ENCODE measurements around the gene VAV3.
A peak's percentile ranks its signal among the peaks of the same experiment; 100 is the strongest.
"Not testable (repeated sequence)": the region's sequence is repeated elsewhere in the genome, so short reads cannot be mapped to it uniquely, and the experiment has no call there.

Gene VAV3

DNA sequence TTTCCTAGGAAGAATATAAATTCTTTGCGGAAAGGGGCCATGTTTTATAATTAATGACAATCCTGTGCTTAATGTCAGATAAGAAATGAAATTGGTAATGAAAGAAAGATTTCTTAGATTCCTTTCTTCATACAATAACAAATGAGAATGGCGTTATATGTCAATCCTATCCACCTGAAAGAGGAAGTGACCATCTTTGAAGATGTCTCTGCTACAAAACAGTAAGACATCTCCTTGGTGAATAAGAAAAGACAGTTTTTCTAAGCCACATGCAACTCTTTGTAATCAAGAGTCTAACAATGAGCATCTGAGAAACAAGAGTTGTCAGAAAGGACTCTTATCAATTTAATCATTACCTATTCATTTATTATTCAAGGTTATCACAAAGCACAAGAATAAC lies 286.0 kb downstream of the VAV3 start:
- no peak for DNase-seq

DNA sequence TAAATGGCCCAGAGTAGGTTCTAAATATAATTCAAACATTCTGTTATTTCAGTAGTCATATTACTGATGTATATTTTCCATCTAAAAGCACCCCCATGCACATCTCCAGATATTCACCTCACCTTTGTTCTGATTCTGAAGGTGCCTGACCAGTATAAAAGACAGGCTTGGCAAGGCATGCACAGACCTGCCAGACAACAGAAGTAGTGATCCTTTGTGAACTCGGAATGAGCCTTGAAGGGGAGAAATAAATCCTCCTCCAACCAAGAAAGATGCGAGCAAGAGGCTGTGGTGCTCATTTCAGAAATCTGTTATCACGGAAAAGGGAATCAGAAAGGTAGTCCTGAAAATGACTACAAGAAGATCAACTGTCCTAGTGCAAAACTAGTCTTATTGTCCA lies 287.3 kb downstream of the VAV3 start:
- no peak for DNase-seq

DNA sequence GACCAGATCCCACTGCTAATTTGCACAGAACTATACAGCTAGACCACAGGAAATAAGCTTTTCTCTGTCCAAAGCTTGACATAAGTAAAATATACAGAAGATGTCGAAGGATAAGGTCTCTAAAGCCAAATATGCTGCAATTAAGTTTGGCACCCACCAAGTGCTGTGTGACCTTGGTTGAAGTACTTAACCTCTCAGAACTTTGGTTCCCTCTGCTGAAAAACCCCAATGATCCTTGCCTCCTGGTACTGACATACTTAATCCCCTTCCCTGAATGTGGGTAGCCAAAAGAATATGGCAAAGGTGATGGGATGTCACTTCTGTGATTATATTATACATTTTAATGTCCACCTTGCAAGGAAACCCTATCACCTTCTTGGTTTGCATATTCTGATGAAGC lies 290.5 kb downstream of the VAV3 start:
- no peak for DNase-seq

DNA sequence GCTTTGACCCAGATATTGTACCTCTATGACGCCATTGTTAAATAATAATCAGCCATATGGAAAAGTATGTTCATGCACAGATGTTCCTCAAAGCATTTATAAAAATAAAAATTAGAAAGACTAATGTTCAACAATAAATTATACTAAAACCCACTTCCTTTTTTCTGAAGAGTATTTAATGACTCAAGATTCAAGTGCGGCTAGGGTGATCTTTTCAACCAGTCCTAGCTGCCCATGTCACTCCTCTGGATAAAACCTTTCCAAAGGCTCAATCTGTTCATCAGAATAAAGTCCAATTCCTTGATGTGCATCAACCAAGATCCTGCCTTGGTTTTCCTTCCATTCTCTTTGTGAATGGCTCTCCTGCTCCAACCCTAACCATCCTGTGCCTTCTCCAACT lies 292.0 kb downstream of the VAV3 start:
- DNase-seq, result no peak

DNA sequence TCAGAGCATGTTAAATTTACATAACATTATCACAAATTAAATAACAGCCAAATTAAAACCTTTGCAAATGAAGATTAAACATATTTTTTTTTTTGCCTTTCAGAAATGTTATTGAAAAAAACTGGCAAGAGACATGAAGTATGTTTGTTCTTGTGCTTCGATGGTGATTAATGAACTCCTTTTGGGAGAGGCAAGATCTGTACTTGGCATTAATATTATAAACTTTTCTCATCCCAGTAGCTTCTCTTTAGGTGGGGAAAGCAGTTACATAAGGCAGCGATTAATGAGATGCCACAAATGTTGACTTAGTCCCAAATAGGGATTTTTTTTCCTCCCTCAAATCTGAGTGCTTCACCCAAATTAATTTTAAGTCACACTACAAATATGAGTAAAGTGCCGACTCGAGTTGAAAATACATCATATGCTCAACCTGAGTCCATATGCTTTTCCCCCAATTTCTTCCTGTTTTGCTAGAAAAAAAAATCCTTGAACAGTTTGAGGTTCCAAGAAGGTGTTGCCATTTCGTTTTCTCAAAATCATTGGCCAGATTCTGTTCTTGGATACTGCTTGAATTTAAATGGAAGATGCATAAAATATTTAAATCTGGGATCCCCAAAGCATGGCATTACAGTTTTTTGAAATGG lies 294.5 kb downstream of the VAV3 start:
- no peak for DNase-seq

DNA sequence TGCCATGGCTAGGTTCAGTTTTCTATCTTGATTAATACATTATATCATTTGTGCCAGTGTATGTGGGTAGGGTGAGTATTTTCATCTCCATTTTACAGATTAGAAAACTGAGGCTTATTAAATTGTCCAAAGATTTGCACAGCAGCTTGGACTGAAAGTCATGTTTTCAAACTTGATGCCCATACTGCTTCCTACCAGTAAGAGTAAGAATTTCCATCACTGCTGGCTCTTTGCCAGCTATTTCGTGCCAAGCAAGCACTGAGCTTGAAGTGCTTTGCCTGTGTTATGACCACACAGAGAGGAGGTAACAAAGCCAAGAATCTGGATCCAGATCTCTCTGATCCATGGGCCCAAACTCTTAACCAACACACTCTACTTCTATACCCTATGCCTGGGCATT lies 295.0 kb downstream of the VAV3 start:
- DNase-seq, result peak; percentile 50

DNA sequence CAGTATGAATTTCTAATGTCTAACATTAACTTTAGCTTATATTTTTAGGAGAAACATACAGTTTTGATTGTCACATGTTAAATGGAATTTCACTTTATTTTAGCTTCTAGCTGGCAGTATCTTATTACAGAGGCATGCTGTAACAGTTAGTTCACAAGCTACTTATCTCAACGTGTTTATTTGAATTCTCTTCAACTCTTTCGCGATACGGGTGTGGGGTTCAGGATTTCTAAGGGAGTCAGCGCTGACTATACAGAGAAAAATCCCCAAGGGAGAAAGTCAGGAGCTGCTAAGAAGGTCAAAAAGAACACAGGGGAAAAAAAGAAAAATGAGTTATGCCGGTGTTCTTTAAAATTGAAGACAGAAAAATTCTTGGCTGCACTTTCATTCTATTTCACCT lies 296.2 kb downstream of the VAV3 start:
- no peak for DNase-seq

DNA sequence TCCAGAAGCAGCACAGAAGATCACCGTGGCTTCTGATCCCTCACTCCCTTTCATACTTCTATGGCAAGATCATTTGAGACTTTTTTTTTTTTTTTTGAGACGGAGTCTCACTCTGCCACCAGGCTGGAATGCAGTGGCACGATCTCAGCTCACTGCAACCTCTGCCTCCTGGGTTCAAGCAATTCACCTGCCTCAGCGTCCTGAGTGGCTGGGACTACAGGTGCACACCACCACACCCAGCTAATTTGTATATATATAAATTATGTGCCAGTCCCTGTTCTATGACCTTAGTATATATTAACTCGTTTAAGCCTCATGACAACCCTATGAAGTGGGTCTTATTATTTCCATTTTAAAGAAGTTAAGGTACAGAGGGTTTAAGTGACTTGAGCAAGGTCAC lies 298.5 kb downstream of the VAV3 start:
- DNase-seq, result no peak

DNA sequence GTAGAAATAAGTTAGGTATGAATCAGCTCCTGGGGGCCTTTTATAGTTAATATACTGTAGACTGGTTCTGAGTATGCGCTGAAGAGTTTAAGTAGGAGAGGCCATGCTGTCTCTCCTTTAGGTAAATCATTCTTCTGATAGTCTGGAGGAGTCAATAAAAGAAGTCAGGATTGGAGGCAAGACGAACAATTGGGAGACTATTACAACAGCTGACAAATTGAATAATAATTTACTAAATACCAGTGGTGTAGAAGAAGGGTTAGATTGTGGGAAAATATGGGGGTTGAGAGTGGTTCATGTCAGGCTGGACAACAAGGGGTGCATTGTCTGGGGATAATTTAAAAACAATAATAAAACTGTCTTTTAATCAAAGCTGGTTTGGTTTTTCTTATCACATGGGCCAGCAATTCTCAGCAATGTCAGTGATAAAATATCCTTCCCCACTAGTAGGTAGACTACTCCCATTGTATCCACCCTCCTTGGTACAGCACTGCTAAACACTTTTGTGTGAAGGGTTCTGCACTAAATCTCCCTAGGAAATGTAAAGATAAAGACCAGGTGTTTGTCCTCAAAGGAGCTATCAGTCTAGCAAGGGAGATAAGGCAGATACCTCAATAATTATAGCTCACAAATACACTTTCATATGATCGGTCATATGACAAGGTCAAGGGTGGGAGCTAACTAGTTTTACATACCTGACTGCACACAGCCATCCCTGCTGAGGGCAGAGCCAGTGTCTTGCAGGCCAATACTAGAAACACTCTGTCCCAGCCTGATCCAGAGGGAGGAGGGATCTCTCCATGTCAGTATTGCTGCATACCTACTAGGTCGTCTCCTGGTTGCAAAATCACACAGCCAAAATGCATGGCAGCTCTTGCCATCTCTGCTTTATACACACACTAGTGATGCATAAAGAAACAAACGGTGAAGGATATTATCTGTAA lies 299.7 kb downstream of the VAV3 start:
- DNase-seq, result no peak

DNA sequence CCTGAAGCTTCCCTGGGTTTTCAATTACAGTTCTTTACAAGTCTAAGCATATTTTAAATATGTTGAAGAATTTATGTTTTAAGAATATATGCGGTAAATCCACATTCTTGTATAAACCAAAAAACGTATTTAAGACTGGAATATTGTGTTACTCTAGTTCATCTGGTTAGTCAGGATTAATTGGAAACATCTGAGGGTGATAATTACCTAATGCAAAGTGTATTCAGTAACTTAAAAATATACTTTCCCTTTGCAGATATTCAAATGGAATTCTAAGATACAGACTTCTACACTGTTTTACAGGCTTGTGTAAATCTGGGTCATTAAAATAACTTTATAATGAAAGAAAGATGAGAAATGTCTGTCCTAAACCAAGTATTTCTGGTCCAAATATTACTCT lies 302.0 kb downstream of the VAV3 start:
- no peak for DNase-seq

DNA sequence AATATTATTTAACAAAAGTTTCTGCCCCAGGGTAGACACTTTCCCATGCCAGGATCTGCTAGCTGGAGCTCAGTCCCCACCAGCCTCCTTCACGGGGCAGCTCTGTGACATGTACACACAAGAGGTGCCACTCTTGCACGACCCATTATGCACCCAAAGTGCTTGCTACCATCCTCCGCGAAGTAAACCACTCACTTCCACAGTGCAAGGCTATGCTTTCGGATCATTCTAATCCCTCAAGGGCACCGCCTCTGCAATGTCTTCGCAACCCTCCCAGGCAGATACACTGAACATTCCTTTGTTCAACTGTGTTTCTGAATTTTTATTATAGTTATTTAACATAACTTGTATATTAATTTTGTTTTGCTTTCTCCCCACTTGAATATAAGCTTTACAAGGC lies 303.8 kb downstream of the VAV3 start:
- no peak for DNase-seq

DNA sequence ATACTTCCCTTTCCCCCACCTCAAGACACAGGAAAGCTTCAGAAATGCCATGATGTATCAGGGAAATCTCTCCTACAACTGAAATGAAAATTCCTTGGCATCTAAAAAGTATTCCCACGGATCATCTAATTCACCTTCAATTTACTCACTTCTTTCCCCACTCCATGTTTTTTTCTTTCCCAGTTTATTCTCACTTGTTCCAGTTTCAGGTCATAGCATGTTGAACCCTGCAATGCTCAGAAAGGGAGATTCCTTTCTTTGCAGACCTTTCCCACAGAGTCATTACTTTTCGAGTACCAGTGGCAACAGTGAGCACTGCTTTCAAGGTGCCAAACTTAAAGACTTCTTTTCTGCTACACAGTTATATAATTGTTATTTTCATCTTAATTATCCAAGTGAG lies 305.0 kb downstream of the VAV3 start:
- no peak for DNase-seq

DNA sequence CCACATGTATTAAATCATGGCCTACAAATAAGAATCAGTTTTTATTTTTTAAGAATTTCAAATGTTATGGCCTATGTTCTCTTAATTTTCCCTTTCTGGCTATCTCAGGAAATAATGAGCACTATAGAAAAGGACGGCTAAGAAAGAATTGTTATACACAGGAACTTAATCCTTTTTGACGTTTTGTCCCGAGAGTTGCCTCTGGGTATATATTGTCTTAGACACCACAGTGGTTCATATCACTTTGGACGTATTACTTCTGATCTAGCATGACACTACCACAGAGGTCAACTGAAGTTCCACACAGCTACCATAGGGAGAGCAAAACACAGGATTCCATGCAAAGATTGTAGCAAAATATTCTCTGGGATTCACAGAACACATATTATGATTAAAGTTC lies 307.6 kb downstream of the VAV3 start:
- DNase-seq, result no peak

DNA sequence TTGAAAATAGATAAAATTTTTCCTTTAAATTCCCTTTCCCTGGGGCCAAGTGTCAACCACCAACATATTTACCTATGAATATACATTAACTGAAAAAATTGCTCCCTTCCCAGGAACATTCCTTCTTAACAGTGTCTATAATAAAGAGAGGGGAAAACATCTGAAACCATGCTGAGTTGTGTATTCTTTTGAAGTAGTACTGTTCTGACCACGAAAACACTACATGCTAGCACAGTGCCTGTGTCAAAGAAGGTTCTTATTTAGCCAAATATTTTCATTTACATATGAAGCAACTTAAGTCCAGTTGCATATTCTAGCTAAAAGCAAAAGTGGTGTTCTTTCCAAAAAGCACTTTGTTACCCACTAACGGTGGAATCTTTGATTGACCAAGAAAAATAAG lies 311.2 kb downstream of the VAV3 start:
- DNase-seq, result no peak

DNA sequence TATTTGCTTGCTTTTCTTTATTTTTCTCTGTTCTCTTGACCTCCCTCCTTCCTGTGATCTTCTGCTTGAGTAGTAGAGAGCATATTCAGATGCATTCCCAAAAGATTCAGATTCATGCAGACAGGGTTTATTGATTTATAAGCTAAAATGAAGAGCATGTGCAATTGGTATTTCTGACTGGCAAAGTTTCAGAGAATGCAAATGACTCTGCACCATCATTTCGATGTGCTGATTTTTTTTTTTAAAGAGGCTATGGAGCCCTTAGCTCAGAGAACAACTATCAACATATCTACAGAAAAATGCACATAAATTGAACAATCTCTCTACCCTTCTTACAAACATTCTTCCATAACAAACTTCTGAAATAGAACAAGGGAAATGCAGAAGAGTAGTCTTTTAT lies 312.0 kb downstream of the VAV3 start:
- no peak for DNase-seq

DNA sequence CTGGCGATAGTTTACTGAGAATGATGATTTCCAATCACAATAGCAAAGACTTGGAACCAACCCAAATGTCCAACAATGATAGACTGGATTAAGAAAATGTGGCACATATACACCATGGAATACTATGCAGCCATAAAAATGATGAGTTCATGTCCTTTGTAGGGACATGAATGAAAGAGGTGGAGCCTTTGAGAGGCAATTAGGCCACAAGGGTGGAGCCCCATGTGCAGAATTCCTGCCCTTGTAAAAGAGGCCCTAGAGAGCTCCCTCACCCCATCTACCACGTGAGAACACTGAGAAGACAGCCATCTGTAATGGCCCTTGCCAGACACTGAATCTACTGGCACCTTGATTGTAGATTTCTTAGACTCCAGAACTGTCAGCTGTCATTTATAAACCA lies 314.2 kb downstream of the VAV3 start:
- DNase-seq, result not testable (repeated sequence)

DNA sequence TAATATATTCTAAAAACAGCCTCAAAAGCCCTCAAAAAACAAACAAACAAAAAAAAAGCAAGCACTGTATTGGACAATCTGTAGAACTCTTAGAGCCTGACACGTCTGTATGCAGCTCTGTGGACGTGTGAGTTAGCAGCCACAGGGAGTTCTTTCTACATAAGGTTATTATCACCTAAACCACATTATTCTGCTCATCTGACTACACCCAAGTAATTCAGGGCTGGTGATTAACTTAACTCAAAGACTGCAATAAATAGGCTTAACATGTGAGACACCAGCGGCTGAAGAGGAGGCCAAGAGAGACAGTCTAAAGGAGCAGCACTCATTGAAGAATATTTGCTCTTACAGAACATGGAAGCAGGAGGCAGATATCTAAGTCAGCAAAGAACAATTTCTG lies 316.0 kb downstream of the VAV3 start:
- DNase-seq, result peak; percentile 9

DNA sequence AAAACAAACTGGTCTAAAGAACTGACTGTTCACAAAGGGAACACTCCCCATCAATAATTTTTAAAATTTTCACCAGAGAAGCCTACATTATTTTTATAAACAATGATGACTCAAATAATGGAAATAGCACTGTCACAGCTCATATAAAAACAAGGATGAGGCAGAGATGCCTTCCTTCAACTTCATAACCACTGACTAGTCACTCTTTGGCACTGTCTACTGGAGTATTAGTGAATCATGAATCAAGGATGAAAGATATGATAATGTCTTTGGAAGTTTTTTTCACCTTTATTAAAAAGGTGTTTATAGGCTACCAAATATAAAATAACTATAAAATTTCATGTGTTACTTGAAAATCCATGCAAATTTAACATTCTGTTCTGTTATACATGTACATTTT lies 316.9 kb downstream of the VAV3 start:
- DNase-seq, result no peak

DNA sequence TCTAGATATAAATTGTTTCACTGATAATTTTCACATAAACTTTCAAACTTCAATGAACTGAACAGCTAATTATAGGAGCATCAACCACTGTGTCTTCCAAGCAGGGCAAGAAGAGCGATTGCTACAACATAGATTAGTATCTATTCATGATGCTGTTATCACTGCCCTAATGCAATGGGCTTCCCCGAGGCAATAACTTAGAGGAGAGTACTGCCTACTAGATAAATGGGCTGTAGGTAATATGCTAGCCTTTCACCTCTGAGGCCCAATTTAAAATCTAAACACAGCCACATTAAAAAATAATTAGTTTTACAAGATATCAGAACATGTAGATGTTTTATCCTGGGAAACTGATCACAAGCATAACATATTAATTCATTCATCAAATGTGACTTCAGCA lies 318.0 kb downstream of the VAV3 start:
- DNase-seq, result no peak

DNA sequence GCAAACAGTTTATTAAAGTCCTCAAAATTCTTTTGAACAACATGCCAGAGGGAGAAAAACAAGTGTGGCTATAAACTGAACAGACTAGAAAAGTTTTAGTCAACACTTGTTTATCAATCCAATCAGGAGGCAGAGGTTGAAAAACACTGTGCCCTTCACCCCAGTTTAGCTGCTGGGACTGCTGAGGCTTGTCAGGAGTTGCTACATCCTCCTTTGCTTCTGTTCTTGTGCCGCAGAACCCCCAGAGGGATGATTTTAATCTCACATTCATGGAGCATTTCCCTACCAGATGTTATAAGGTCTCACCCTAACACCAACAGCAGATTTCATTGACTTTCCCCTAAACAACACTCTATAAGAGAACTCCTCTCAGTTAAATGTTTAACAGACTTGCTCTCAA lies 321.2 kb downstream of the VAV3 start:
- no peak for DNase-seq

DNA sequence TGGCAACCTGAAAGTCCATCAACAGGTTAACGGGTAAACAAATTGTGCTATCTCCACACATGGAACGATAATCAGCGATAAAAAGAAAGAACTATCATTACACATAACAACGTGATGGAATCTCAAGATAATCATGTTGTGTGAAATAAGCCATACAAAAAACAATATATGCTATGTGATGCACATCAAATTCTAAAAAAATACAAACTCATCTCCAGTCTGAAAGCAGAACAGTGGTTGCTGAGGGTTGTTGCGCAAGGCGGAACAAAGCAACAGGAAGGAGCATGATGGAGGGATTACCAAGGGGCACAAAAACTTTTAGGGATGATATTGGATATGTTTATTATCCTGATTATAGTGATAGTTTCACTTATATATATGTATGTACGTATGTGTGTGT lies 324.8 kb downstream of the VAV3 start:
- DNase-seq, result no peak

DNA sequence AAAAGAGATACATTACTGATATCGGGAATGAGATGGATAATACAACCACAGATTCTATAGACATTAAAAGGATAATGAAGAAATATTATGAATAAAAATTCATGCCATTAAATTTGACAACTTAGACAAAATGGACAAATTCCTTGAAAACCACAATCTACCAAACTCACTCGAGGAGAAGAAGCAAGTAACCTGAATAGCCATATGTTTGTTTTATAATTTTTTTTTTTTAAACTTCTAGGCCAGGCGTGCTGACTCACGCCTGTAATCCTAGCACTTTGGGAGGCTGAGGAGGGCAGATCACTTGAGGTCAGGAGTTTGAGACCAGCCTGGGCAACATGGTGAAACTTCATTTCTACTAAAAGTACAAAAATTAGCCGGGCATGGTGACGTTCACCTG lies 327.9 kb downstream of the VAV3 start:
- DNase-seq, result no peak

DNA sequence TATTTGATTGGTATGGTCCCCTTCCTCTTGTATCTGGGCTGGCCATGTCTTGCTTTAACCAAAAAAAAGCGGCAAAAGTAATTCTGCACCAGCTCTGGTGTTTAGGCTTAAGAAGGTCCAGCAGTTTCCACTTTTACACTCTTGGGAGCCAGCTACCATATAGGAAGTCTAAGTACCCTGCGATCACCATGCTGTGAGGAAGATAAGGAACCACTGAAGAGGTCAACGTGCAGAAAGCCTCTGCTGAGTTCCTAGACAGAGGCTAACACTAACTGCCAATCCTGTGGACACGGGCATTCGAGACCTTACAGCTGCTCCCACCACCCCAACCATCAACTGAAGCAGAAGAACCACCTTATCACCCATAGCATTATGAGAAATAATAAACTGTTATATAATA lies 331.4 kb downstream of the VAV3 start:
- DNase-seq, result peak; percentile 30

DNA sequence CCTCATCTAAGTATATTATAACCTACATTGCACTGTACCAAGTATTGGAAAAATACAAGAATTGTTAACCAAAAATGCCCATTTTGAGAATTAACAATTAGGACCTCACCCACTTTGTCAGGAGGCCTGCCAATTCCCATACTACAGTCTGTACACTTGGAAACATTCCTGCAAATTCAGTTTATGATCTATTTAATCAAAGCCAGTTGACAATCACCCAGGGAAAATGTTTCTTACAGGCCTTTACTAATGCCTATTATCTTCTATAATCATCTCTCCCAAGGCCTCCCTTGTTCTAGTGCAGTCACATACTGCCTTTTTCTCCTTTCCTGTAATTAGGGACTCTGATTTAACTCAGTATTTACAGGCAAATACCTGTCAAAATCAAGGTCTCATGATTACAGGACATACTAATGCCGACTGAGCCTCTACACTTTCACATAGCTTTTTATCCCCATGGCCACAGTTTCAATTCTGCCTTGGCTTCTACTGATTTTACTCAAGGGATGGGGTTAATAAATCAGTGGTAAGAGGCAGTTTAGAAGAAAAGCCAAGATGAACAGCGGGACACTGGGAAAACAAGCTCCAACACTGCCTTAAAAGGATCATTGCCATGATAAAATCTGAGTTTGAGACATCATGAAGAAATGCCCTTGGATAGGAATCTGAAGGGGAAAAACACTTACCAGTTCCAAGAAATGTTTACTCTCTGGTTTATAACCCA lies 338.7 kb downstream of the VAV3 start:
- DNase-seq, result no peak
